ENCODE results near the gene ROS1.

- TF ChIP-seq POLR2A (IDR thresholded peaks at IDR 0.05; ENCODE audit: low read depth): no peak
- TF ChIP-seq, protein P1, sequence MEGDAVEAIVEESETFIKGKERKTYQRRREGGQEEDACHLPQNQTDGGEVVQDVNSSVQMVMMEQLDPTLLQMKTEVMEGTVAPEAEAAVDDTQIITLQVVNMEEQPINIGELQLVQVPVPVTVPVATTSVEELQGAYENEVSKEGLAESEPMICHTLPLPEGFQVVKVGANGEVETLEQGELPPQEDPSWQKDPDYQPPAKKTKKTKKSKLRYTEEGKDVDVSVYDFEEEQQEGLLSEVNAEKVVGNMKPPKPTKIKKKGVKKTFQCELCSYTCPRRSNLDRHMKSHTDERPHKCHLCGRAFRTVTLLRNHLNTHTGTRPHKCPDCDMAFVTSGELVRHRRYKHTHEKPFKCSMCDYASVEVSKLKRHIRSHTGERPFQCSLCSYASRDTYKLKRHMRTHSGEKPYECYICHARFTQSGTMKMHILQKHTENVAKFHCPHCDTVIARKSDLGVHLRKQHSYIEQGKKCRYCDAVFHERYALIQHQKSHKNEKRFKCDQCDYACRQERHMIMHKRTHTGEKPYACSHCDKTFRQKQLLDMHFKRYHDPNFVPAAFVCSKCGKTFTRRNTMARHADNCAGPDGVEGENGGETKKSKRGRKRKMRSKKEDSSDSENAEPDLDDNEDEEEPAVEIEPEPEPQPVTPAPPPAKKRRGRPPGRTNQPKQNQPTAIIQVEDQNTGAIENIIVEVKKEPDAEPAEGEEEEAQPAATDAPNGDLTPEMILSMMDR (IDR thresholded peaks at IDR 0.05): no peak
Observed at GRCh38 chr6:117456998-117457397, 31.3 kb upstream of the ROS1 start.
